Measurements from ENCODE around the gene HSD11B2. TPM values are rescaled to one million over a fixed set of nuclear protein-coding genes. Genes with fewer than 3 reads are reported as not detected.

The HSD11B2 gene
- total and polyA plus RNA-seq, 8 donors = 0.89 to 837 (median 2.9) TPM; not detected in 1

DNA sequence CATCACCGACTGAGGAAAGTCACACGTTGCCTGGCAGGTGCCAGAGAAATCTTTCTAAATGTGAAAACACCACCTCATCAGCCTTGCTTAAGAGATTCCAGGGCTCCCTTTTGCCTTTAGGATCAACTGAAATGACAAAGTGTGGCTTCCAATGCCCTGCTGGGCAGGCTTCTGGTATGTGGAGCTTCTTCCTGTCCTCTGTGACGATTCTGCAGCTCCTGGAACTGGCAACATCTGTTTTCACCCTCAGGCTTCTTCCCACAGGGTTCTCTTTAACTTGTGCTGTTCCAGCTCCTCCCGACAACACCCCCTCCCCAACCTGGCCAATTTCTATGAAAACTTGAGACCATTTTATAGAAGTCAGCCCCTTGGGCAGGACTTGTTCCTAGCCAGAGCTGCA, 9.9 kb upstream of the HSD11B2 start:
- Histone ChIP-seq H3K4me1 (peaks cover 0 to 15% (median 10%) of the 10 kb centered on the region in 4 donors), H3K27ac (no peak overlapping the region), H3K9me3 (no peaks in the 10 kb centered on the region), H3K27me3 (peaks cover 0 to 22% (median 0%) of the 10 kb centered on the region in 3 donors), H3K4me3 (no peak overlapping the region), H3K36me3 (no peaks in the 10 kb centered on the region)
- WGBS, 5 donors = 77 to 89% (median 85%) methylated on average over 4 of the region's 4 CpGs
- intact Hi-C loops (cut with DNase I; ENCODE audit: low total_unique reads) = no loop called here
- TF ChIP-seq EP300 (IDR thresholded peaks at IDR 0.05) = no peak
- TF ChIP-seq POLR2A (IDR thresholded peaks at IDR 0.05) = no peak
- TF ChIP-seq, protein P1, sequence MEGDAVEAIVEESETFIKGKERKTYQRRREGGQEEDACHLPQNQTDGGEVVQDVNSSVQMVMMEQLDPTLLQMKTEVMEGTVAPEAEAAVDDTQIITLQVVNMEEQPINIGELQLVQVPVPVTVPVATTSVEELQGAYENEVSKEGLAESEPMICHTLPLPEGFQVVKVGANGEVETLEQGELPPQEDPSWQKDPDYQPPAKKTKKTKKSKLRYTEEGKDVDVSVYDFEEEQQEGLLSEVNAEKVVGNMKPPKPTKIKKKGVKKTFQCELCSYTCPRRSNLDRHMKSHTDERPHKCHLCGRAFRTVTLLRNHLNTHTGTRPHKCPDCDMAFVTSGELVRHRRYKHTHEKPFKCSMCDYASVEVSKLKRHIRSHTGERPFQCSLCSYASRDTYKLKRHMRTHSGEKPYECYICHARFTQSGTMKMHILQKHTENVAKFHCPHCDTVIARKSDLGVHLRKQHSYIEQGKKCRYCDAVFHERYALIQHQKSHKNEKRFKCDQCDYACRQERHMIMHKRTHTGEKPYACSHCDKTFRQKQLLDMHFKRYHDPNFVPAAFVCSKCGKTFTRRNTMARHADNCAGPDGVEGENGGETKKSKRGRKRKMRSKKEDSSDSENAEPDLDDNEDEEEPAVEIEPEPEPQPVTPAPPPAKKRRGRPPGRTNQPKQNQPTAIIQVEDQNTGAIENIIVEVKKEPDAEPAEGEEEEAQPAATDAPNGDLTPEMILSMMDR (IDR thresholded peaks at IDR 0.05) = no peak
- no peak for TF ChIP-seq POLR2AphosphoS5 (IDR thresholded peaks at IDR 0.05)
- no peak for DNase-seq

DNA sequence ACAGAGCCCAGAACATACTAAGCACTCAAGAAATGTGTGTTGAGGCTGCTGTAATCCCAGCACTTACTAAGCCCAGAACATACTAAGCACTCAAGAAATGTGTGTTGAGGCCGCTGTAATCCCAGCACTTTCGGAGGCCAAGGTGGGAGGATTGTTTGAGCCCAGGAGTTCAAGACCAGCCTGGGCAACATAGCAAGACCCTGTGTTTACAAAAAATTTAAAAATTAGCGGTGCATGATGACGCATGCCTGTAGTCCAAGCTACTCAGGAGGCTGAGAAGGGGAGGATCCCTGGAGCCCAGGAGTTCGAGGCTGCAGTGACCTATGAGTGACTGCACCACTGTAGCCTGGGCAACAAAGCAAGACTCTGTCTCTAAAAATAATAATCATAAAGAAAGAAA, 7.9 kb upstream of the HSD11B2 start:
- Histone ChIP-seq H3K9me3 (no peaks in the 10 kb centered on the region), H3K27me3 (peaks cover 0 to 37% (median 0%) of the 10 kb centered on the region in 3 donors), H3K4me1 (peaks cover 0 to 10% (median 3%) of the 10 kb centered on the region in 4 donors), H3K27ac (no peak overlapping the region), H3K4me3 (no peak overlapping the region), H3K36me3 (no peaks in the 10 kb centered on the region)
- 89 to 92% (median 90%) methylated on average over 5 of the region's 5 CpGs for WGBS, 5 donors
- DNase-seq = no peak
- no peak for TF ChIP-seq POLR2A (IDR thresholded peaks at IDR 0.05)
- no peak for TF ChIP-seq EP300 (IDR thresholded peaks at IDR 0.05)
- TF ChIP-seq POLR2AphosphoS5 (IDR thresholded peaks at IDR 0.05) = no peak
- intact Hi-C loops (cut with DNase I; ENCODE audit: low total_unique reads) = no loop called here

DNA sequence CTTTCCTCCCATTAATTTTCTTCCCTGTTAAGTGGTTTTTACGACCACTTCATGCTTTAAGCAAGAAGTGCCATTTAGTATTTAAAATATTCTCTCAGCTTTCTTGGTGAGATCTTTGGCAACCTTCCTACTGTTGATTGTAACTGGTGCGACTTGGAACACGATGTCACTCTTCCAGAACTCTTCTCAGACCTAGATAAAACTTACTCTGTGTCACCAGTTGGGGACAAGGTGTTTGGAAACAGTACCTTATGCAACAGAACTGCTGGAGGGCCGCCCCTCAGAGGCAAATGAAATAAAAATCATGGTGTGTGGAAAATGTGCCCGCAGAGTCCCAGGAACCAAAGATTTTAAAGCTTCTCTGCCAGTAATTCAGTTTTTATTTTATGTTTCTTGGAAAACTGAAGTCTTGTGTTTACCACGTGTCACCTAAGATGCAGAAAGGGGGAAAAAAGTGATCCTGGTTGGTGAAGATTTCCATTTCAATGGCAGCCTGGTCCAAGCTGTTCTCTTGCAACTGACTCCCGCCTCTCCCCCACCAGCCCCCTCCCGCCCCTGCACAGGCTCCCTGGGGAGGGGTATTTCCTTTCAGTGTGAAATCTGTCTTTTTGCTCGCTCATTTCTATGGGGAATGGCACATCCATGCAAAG, 7.2 kb upstream of the HSD11B2 start:
- WGBS, 5 donors = 45 to 56% (median 48%) methylated on average over 9 of the region's 9 CpGs
- Histone ChIP-seq H3K9me3 (no peaks in the 10 kb centered on the region), H3K27me3 (peaks cover 0 to 45% (median 0%) of the 10 kb centered on the region in 3 donors), H3K4me1 (peaks cover 5 to 18% (median 10%) of the 10 kb centered on the region in 4 donors), H3K27ac (no peak overlapping the region), H3K4me3 (no peak overlapping the region), H3K36me3 (no peaks in the 10 kb centered on the region)
- TF ChIP-seq, protein P1 (IDR thresholded peaks at IDR 0.05) = no peak
- no peak for TF ChIP-seq POLR2AphosphoS5 (IDR thresholded peaks at IDR 0.05)
- TF ChIP-seq POLR2A (IDR thresholded peaks at IDR 0.05) = no peak
- TF ChIP-seq EP300 (IDR thresholded peaks at IDR 0.05) = no peak
- DNase-seq = no peak
- intact Hi-C loops (cut with DNase I; ENCODE audit: low total_unique reads) = no loop called here

DNA sequence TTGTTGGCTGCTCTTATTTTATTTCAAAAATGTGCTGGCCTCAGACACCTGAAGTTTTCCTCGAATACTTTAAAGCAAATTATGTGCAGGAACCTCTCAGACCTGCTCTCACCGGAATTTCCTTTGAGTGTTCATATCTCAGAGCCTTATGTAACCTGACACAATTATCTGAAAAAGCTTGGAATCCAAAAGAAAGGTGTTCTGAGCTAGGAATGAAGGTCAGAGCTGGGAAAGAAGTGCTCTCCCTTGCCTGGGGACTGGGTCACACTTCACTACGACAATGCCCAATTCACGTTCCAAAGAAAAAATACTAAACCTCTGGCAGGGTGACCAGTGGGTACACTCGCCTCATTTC, 6.7 kb upstream of the HSD11B2 start:
- intact Hi-C loops (cut with DNase I; ENCODE audit: low total_unique reads) = no loop called here
- no peak for TF ChIP-seq POLR2AphosphoS5 (IDR thresholded peaks at IDR 0.05)
- TF ChIP-seq, protein P1 (IDR thresholded peaks at IDR 0.05) = no peak
- TF ChIP-seq EP300 (IDR thresholded peaks at IDR 0.05) = no peak
- TF ChIP-seq POLR2A (IDR thresholded peaks at IDR 0.05) = no peak
- H3K9me3 ChIP-seq = no peaks in the 10 kb centered on the region
- peaks cover 5 to 22% (median 14%) of the 10 kb centered on the region in 4 donors for H3K4me1 ChIP-seq
- no peak for DNase-seq
- no peak overlapping the region for H3K4me3 ChIP-seq
- WGBS, 5 donors = 26 to 47% (median 41%) methylated on average over 5 of the region's 5 CpGs
- H3K27ac ChIP-seq = no peak overlapping the region
- H3K27me3 ChIP-seq = peaks cover 0 to 50% (median 0%) of the 10 kb centered on the region in 3 donors
- no peaks in the 10 kb centered on the region for H3K36me3 ChIP-seq

DNA sequence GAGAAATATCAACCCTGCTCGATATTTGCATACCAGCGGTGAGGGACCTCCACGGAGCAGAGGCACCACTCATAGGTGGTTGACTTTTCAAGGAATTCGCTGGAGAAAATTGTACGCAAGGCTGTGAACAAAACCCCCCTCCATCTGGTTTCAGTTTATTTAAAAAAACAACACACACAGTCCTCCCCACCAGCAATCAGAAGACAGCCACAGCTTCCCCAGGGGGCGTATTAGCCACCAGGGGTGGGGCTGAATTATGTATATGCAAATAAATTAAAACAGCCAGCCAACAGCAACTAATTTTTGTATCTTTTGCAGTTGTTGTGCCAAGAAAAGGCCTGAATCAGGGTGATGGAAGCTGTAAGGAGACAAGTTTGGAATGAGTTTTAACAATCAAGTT, 5.9 kb upstream of the HSD11B2 start:
- H3K4me3 ChIP-seq = no peak overlapping the region
- intact Hi-C loops (cut with DNase I; ENCODE audit: low total_unique reads) = loop anchor here (5.0 kb wide), 1 partner anchor 42 kb away; no protein-coding TSS in a partner anchor
- no peak overlapping the region for H3K27ac ChIP-seq
- no peaks in the 10 kb centered on the region for H3K36me3 ChIP-seq
- no peak for DNase-seq
- H3K9me3 ChIP-seq = no peaks in the 10 kb centered on the region
- H3K27me3 ChIP-seq = peaks cover 0 to 58% (median 0%) of the 10 kb centered on the region in 3 donors
- TF ChIP-seq, protein P1 (IDR thresholded peaks at IDR 0.05) = no peak
- TF ChIP-seq EP300 (IDR thresholded peaks at IDR 0.05) (no peak), POLR2AphosphoS5 (IDR thresholded peaks at IDR 0.05) (no peak), POLR2A (IDR thresholded peaks at IDR 0.05) (no peak)
- WGBS, 5 donors = 41 to 52% (median 41%) methylated on average over 6 of the region's 6 CpGs
- H3K4me1 ChIP-seq = peaks cover 5 to 30% (median 20%) of the 10 kb centered on the region in 4 donors
